Left forelimb (tissue), 1 donor: ENCODE measurements around the gene HCFC1.

Experiments
- DNase-seq: peaks from one replicate; pipeline ENCODE4 v3.0.0-alpha.2; 2018; ENCODE audit warnings: low spot score

The HCFC1 gene

GRCh38 chrX:153973127-153974002 is 1.7 kb upstream of the HCFC1 start:
- DNase-seq: no peak

GRCh38 chrX:153972368-153973126 is 929 bp upstream of the HCFC1 start, which contains the start of gene TMEM187:
TMEM187 (plus strand) TSS chrX:153972754; CDS start chrX:153982063, 9,309 bp downstream.
- DNase-seq: peak; percentile 90

GRCh38 chrX:153971124-153971449 is 531 bp downstream of the HCFC1 start:
- DNase-seq: peak; percentile 89

- no peak for DNase-seq
These were observed 1.1 kb downstream of the HCFC1 start for GRCh38 chrX:153970357-153971123.

GRCh38 chrX:153969904-153970356 is 1.7 kb downstream of the HCFC1 start:
- no peak for DNase-seq

- no peak for DNase-seq
These were observed 2.3 kb downstream of the HCFC1 start for GRCh38 chrX:153969125-153969903.

- no peak for DNase-seq
These were observed 2.9 kb downstream of the HCFC1 start for GRCh38 chrX:153968754-153969124.

- DNase-seq: no peak
These were observed 3.4 kb downstream of the HCFC1 start for GRCh38 chrX:153968255-153968654.

- DNase-seq: no peak
These were observed 3.9 kb downstream of the HCFC1 start for GRCh38 chrX:153967536-153968224.

- DNase-seq: no peak
These were observed 4.6 kb downstream of the HCFC1 start for GRCh38 chrX:153966841-153967535.

GRCh38 chrX:153966283-153966688 is 5.3 kb downstream of the HCFC1 start:
- no peak for DNase-seq

GRCh38 chrX:153965406-153965805 is 6.2 kb downstream of the HCFC1 start:
- DNase-seq: no peak

GRCh38 chrX:153964105-153964504 is 7.5 kb downstream of the HCFC1 start:
- no peak for DNase-seq

- DNase-seq: no peak
These were observed 8.1 kb downstream of the HCFC1 start for GRCh38 chrX:153963546-153963945.

- DNase-seq: no peak
These were observed 10.3 kb downstream of the HCFC1 start for GRCh38 chrX:153961292-153961691.

GRCh38 chrX:153960786-153961185 is 10.8 kb downstream of the HCFC1 start:
- DNase-seq: no peak

- no peak for DNase-seq
These were observed 11.5 kb downstream of the HCFC1 start for GRCh38 chrX:153960077-153960476.

GRCh38 chrX:153959649-153960048 is 12.0 kb downstream of the HCFC1 start:
- DNase-seq: no peak

GRCh38 chrX:153958605-153959004 is 13.0 kb downstream of the HCFC1 start:
- DNase-seq: no peak

GRCh38 chrX:153957224-153957623 is 14.4 kb downstream of the HCFC1 start:
- DNase-seq: no peak
